ENCODE data around the gene DNAJA2. TPM values are rescaled to one million over a fixed set of nuclear protein-coding genes. Genes with fewer than 3 reads are reported as not detected.

The DNAJA2 gene
- total RNA-seq, 1 donor from 2014 or later = 68.5 TPM

GRCh38 chr16:46911038-46911437, 62.4 kb downstream of the DNAJA2 start:
- Mint-ChIP-seq H3K27ac (no peak overlapping the region), H3K27me3 (ENCODE audit: low read depth) (no peaks in the 10 kb centered on the region), H3K4me1 (no peaks in the 10 kb centered on the region), H3K9me3 (no peaks in the 10 kb centered on the region), H3K4me3 (no peak overlapping the region), H3K36me3 (peaks cover 20% of the 10 kb centered on the region)
- no peak for DNase-seq (ENCODE audit: low spot score in 2 of 2, unreplicated experiment in 2 of 2)
- TF ChIP-seq, protein P1, sequence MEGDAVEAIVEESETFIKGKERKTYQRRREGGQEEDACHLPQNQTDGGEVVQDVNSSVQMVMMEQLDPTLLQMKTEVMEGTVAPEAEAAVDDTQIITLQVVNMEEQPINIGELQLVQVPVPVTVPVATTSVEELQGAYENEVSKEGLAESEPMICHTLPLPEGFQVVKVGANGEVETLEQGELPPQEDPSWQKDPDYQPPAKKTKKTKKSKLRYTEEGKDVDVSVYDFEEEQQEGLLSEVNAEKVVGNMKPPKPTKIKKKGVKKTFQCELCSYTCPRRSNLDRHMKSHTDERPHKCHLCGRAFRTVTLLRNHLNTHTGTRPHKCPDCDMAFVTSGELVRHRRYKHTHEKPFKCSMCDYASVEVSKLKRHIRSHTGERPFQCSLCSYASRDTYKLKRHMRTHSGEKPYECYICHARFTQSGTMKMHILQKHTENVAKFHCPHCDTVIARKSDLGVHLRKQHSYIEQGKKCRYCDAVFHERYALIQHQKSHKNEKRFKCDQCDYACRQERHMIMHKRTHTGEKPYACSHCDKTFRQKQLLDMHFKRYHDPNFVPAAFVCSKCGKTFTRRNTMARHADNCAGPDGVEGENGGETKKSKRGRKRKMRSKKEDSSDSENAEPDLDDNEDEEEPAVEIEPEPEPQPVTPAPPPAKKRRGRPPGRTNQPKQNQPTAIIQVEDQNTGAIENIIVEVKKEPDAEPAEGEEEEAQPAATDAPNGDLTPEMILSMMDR (IDR thresholded peaks at IDR 0.05; ENCODE audit: unreplicated experiment) = no peak

DNA sequence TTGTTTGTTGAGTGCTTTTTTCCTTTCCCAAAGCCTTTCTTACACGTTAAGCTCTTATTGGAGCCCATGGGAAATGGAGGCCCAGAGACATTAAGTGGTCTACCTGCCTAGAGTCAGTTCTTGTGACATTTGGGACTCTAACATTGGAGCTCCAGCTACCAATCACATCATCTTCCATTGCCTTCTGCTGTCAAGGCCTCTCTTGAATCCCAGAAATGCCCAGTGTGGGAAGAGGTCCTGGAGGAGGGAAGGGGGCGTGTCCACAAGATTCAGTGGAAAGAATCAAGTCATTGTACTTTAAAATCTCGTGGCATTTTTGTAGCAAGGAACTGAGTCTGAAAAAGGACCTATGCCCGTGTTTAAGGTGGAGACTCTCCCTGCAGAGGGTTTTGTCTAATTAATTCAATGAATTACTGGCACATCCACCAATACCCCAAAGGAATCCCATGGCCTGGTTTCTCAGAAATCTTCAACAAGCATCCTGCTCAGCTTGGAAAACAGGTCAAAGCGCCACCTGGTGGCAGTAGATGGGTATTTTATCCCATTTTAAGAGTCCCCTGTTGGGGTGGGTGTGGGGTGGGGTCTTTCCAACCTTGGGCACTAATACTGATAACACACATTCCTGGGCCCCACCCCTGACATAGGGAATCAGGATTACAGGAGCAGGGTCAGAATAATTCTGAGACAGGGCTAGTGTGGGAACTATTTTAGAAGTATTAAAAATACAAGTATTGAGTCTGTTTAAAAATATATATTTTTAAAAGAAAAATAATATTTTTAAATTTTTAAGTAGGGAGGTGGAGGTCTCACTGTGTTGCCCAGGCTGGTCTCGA, 64.7 kb downstream of the DNAJA2 start:
- Mint-ChIP-seq H3K36me3 (peaks cover 20% of the 10 kb centered on the region), H3K9me3 (no peaks in the 10 kb centered on the region), H3K4me3 (no peak overlapping the region), H3K4me1 (no peaks in the 10 kb centered on the region), H3K27ac (peak overlapping the region; percentile 7), H3K27me3 (ENCODE audit: low read depth) (no peaks in the 10 kb centered on the region)
- peak; percentile 61 to 80 for DNase-seq (ENCODE audit: low spot score in 2 of 2, unreplicated experiment in 2 of 2)
- TF ChIP-seq, protein P1 (IDR thresholded peaks at IDR 0.05; ENCODE audit: unreplicated experiment) = peak; percentile 93

GRCh38 chr16:46907061-46907774, 66.3 kb downstream of the DNAJA2 start:
- no peak overlapping the region for H3K27ac Mint-ChIP-seq
- H3K36me3 Mint-ChIP-seq = peaks cover 26% of the 10 kb centered on the region
- no peak overlapping the region for H3K4me3 Mint-ChIP-seq
- TF ChIP-seq, protein P1 (IDR thresholded peaks at IDR 0.05; ENCODE audit: unreplicated experiment) = no peak
- H3K4me1 Mint-ChIP-seq = no peaks in the 10 kb centered on the region
- no peak for DNase-seq (ENCODE audit: low spot score in 2 of 2, unreplicated experiment in 2 of 2)
- no peaks in the 10 kb centered on the region for H3K9me3 Mint-ChIP-seq
- H3K27me3 Mint-ChIP-seq (ENCODE audit: low read depth) = no peaks in the 10 kb centered on the region

GRCh38 chr16:46906360-46907060, 67.0 kb downstream of the DNAJA2 start:
- no peak for DNase-seq (ENCODE audit: low spot score in 2 of 2, unreplicated experiment in 2 of 2)
- Mint-ChIP-seq H3K27ac (no peak overlapping the region), H3K27me3 (ENCODE audit: low read depth) (no peaks in the 10 kb centered on the region), H3K36me3 (peaks cover 28% of the 10 kb centered on the region), H3K4me1 (no peaks in the 10 kb centered on the region), H3K4me3 (no peak overlapping the region), H3K9me3 (no peaks in the 10 kb centered on the region)
- TF ChIP-seq, protein P1 (IDR thresholded peaks at IDR 0.05; ENCODE audit: unreplicated experiment) = no peak

Other genes starting within 250 kb of the DNAJA2 start
- 1.4 to 1.7 TPM (median 1.6 TPM) in 3 replicates for gene MYLK3, start 225.3 kb downstream of the DNAJA2 start, total RNA-seq
- 28.2 to 29.5 TPM (median 28.6 TPM) in 3 replicates for gene C16orf87, start 142.5 kb downstream of the DNAJA2 start, total RNA-seq
- 28.0 to 35.0 TPM (median 30.6 TPM) in 3 replicates for gene GPT2, start 89.3 kb downstream of the DNAJA2 start, total RNA-seq
- gene NETO2, start 170.3 kb upstream of the DNAJA2 start, total RNA-seq = 26.2 to 27.5 TPM (median 26.9 TPM) in 3 replicates

All from mesothelial cell of epicardium (in vitro differentiated cells).